Ishikawa (cell line): ENCODE data around the gene CDC20B.

Experiments
- CREB1 ChIP-seq: IDR thresholded peaks from 2 replicates; pipeline ENCODE4 v1.6.1; 2012; ENCODE audit warnings: low read depth
- EP300 ChIP-seq: IDR thresholded peaks from 2 replicates; pipeline ENCODE4 v1.6.1; 2012; ENCODE audit warnings: borderline replicate concordance
- FOXM1 ChIP-seq: IDR thresholded peaks from 2 replicates; pipeline ENCODE4 v1.6.1; 2012; ENCODE audit warnings: low read depth, borderline replicate concordance
- MAX ChIP-seq: IDR thresholded peaks from 2 replicates; pipeline ENCODE4 v1.6.1; 2012
- NFIC ChIP-seq: IDR thresholded peaks from 2 replicates; pipeline ENCODE4 v1.6.1; 2012
- RAD21 ChIP-seq: IDR thresholded peaks from 2 replicates; pipeline ENCODE4 v1.6.1; 2012; ENCODE audit warnings: low read depth
- REST ChIP-seq: IDR thresholded peaks from 2 replicates; pipeline ENCODE4 v1.6.1; 2012; ENCODE audit warnings: low read depth, mild to moderate bottlenecking
- TAF1 ChIP-seq: IDR thresholded peaks from 2 replicates; pipeline ENCODE4 v1.6.1; 2012; ENCODE audit warnings: low read depth, mild to moderate bottlenecking
- YY1 ChIP-seq: IDR thresholded peaks from 2 replicates; pipeline ENCODE4 v1.6.1; 2012; ENCODE audit warnings: low read depth

- TF ChIP-seq EP300 = no peak
- no peak for TF ChIP-seq CREB1
- no peak for TF ChIP-seq NFIC
- no peak for TF ChIP-seq FOXM1
- TF ChIP-seq TAF1 = no peak
- TF ChIP-seq REST = no peak
- TF ChIP-seq YY1 = no peak
- TF ChIP-seq RAD21 = no peak
- TF ChIP-seq MAX = no peak
Measured at GRCh38 chr5:55180016-55180415, 7.0 kb upstream of the CDC20B start.
